ENCODE measurements around the gene TBL2. TPM values are rescaled to one million over a fixed set of nuclear protein-coding genes. Genes with fewer than 3 reads are reported as not detected.
"Not testable (repeated sequence)": the region's sequence is repeated elsewhere in the genome, so short reads cannot be mapped to it uniquely, and the experiment has no call there.

The TBL2 gene
- total RNA-seq, 1 donor from 2014 or later = 39.2 TPM

- no peak for DNase-seq (ENCODE audit: low spot score)
Observed at GRCh38 chr7:73570521-73570920, 7.9 kb downstream of the TBL2 start.

- DNase-seq (ENCODE audit: low spot score) = no peak
Observed at GRCh38 chr7:73569042-73569608, 9.3 kb downstream of the TBL2 start.

GRCh38 chr7:73567846-73568685, 10.3 kb downstream of the TBL2 start:
- DNase-seq (ENCODE audit: low spot score) = no peak

GRCh38 chr7:73567140-73567539, 11.2 kb downstream of the TBL2 start:
- DNase-seq (ENCODE audit: low spot score) = no peak

- DNase-seq (ENCODE audit: low spot score) = not testable (repeated sequence)
Observed at GRCh38 chr7:73566431-73566830, 11.9 kb downstream of the TBL2 start.

GRCh38 chr7:73565675-73566340, 12.6 kb downstream of the TBL2 start:
- DNase-seq (ENCODE audit: low spot score) = no peak

GRCh38 chr7:73560109-73560835, 18.1 kb downstream of the TBL2 start:
- no peak for DNase-seq (ENCODE audit: low spot score)

GRCh38 chr7:73557397-73558257, 20.8 kb downstream of the TBL2 start, which contains the start of gene BCL7B:
BCL7B (minus strand) TSS chr7:73557690; CDS start chr7:73557578, 112 bp downstream.
- peak; percentile 61 for DNase-seq (ENCODE audit: low spot score)

- peak; percentile 94 for DNase-seq (ENCODE audit: low spot score)
Observed at GRCh38 chr7:73557108-73557396, 21.3 kb downstream of the TBL2 start.

GRCh38 chr7:73556208-73557107, 21.9 kb downstream of the TBL2 start:
- no peak for DNase-seq (ENCODE audit: low spot score)

GRCh38 chr7:73555411-73555982, 22.9 kb downstream of the TBL2 start:
- no peak for DNase-seq (ENCODE audit: low spot score)

GRCh38 chr7:73550093-73550492, 28.3 kb downstream of the TBL2 start:
- DNase-seq (ENCODE audit: low spot score) = not testable (repeated sequence)

- DNase-seq (ENCODE audit: low spot score) = no peak
Observed at GRCh38 chr7:73549176-73549575, 29.2 kb downstream of the TBL2 start.

GRCh38 chr7:73547841-73548240, 30.5 kb downstream of the TBL2 start:
- DNase-seq (ENCODE audit: low spot score) = no peak

GRCh38 chr7:73544678-73545077, 33.7 kb downstream of the TBL2 start:
- no peak for DNase-seq (ENCODE audit: low spot score)

GRCh38 chr7:73541722-73542121, 36.7 kb downstream of the TBL2 start:
- no peak for DNase-seq (ENCODE audit: low spot score)

GRCh38 chr7:73539709-73540108, 38.7 kb downstream of the TBL2 start:
- no peak for DNase-seq (ENCODE audit: low spot score)

- not testable (repeated sequence) for DNase-seq (ENCODE audit: low spot score)
Observed at GRCh38 chr7:73538510-73538909, 39.9 kb downstream of the TBL2 start.

- DNase-seq (ENCODE audit: low spot score) = no peak
Observed at GRCh38 chr7:73537051-73537450, 41.3 kb downstream of the TBL2 start.

GRCh38 chr7:73536479-73536878, 41.9 kb downstream of the TBL2 start:
- DNase-seq (ENCODE audit: low spot score) = no peak

All from mucosa of gallbladder (tissue), 1 donor.